CD4-positive, alpha-beta T cell treated with Interleukin-4 for 1 hour (primary cell): ENCODE measurements around the gene JAML.
A peak's percentile ranks its signal among the peaks of the same experiment; 100 is the strongest.

Experiments used
- DNase-seq, 2 donors: peaks; one replicate each; pipeline ENCODE4 v3.0.0-alpha.2; 2020 to 2022

The JAML gene

GRCh38 chr11:118215262-118215661 lies 9.5 kb downstream of the JAML start:
- peak in 1 of 2 donors; percentile 30 for DNase-seq

DNA sequence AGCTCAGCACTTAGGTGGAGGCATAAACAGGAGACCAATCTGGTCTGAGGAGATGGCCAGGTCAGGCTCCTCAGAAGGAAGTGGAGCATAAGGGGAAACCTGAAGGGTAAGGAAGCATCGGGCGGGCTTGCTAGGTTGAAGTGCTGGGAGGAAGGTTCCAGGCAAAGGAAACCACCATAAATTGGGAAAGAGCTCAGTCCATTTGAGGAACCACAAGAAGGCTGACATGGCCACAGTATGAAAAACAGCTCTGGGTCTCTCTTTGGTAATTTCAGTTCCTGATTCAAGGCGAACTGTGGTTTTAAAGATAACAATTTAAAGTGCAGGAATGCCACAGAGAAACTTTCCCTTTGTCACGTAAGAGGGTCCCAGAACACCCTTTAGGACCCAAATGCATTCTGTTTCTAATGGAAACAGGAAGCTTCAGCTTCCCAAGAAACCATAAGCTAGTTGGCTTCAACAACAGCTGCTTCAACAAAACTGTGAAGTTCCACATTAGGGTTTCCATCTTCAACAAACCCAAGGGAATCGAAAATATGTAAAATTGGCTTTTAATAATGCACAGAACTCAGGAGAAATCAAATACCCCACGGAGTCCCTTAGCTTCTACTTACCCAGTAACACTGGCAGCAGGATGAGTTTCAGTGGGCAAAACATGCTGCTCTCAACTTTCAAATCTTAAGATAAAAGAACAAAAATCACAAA lies 10.4 kb downstream of the JAML start:
- peak in 1 of 2 donors; percentile 51 for DNase-seq

DNA sequence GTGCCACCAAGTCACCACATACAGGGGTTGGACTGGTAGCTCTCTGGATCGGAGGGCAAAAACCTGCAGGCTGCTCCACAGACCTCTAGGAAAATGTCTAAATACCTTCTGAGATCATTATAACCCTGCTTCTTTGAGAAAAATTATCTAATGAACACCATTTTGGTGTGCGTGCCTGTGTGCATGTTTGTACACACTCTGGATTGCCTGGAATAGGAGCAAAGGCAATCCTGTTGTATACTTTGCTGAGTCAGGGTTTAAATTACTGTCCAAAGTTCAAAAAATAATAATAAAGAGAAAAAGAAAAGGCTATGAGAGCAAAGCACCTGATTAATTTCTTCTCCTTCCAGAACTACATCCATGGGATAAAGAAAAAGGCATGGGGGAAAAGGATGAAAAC lies 11.0 kb downstream of the JAML start:
- no peak for DNase-seq

- DNase-seq, result no peak
Measured at GRCh38 chr11:118213201-118213600, 11.6 kb downstream of the JAML start.

DNA sequence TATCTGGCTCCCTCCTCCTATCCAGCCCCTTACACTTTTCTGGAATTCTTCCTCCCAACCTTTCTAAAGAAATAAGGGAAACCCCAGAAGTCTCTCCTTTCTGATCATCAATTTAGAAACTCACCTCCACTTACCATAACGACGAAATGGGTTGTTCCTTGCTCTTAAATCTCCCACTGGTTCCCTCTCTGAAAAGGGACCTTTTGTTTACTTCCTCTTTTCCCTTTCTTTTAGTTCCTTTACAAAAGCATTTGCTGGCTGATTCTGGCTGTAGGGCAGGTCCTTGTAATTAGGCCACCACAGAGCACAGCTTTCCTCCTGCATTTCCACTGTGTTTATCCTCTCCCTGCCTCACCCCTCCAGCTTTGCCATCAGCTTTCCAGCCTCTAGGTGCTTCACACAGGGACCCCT lies 12.0 kb downstream of the JAML start:
- no peak for DNase-seq

DNA sequence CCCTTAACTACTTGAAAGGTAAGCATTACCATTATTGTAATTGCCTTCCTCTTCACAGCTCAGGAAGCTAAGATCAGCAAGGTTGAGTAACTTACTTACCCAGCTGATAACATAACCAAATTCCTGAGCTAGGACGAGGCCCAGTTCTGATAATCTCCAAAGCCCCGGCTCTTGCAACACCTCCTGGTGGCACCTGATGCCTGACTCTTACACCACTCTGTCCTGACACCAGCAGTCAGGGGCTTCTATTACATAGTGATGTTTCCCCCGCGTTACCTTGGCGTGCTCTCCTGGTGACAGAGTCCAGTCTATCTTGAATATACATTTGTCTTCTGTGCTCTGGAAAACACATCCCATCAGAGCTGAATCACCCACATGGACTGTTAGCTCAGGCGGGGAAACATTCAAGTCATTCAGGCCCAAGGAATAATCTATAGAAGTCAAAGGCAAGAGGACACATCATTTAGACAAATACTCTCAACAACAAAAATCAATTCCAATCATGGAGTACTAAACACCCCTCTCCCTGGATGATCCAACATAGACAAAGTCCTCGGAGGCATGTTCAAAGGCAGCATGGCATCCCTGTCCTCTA lies 12.6 kb downstream of the JAML start:
- DNase-seq, result no peak

DNA sequence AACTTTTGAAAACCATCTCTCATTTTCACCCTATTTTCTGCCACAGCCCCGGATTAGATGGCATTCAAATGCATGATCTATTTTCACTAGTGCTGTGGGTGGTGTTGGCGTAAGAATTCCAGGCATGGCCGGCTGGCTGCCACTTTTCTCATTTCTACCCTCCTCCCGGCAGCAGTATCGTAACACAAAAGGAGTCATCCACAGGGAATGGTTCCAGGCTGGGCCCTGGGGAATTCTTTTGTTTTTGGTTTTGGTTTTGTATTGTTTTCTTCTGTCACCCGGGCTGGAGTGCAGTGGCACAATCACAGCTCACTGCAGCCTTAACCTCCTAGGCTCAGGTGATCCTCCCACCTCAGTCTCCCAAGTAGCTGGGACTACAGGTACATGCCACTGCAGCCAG lies 13.8 kb downstream of the JAML start:
- no peak for DNase-seq

DNA sequence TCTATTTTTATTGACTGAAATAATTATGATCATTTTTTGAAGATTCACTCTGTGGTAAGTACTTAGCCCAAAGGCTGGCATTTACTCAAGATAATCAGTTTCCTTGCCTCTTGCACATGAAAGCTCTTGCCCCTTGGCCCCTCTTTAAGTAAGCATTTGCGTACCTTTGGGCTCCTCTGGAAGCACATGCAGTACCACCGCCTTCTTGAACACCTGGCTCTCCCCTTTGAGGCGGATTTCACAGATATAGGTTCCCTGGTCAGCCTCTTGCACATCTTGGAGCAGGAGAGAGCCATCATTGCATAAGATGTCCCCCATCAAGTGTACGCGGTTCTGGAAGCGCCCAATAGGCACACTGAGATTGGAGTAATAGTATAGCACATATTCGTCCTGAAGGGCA lies 14.5 kb downstream of the JAML start:
- DNase-seq, result no peak

GRCh38 chr11:118209033-118209432 lies 15.8 kb downstream of the JAML start:
- DNase-seq, result no peak

GRCh38 chr11:118207079-118207478 lies 17.7 kb downstream of the JAML start:
- no peak for DNase-seq

DNA sequence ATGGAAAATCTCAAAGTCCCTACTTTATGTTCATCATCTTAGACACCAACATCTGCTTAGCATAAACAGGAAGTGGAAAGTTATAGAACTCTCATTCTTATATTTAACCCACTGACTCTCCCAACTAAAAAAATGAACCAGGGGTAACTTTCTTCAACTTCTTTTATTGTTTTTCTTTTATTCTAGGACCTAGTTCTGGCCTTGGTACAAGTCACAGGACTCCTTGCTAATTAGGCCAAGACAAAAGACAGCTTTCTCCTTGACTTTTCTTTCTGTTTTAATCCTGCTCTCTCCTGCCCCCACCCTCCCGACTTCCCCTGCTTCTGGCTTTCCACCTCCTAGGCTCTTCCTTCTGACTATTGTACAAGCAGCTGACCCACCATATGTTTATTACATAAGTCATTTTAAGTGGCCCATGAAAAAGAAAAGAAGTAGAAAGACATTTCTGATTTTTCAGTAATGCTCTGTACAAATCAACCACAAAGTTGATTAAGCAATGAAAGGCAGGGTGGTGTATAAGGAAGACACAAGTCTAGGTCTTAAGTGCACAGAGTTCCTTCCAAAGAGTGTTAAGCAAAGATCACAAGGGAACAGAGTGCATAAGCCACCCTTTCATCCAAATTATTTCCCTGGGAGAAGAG lies 18.3 kb downstream of the JAML start:
- DNase-seq, result no peak

DNA sequence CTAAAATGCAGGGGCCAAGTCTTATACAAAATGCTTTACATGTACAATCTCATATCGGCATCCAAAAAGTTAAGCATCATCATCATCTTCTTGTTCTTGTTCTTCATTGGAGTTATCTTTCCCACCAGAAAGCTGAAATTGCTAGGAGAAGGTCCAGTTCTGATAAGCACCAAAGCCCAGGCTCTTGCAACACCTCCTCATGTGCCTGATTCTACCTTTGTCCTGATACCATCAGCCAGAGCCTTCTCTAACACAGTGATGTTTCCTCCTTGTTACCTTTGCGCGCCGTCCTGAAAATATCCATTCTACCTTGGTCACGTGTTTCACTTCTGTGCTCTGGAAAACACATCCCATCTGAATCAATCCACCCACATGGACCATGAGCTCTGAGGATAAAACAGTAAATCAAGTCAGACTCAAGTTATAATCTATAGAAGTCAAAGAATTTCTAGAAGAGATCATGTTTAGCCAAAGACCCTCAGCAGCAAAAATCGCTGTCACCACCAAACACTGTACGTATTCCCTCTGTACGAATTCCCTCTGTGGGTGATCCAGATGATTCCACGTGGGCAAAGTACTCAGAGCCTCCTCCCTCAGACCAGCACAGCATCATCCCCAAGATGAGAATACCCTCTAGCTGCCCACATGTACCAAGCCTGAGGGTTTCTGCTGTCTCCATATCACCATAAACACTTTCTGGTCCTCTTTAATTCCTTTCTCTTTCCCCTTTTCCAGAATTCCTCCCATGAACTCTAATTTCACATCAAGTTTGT lies 19.0 kb downstream of the JAML start:
- no peak for DNase-seq

GRCh38 chr11:118202599-118203422 lies 22.0 kb downstream of the JAML start:
- DNase-seq, result peak; percentile 56 to 70

DNA sequence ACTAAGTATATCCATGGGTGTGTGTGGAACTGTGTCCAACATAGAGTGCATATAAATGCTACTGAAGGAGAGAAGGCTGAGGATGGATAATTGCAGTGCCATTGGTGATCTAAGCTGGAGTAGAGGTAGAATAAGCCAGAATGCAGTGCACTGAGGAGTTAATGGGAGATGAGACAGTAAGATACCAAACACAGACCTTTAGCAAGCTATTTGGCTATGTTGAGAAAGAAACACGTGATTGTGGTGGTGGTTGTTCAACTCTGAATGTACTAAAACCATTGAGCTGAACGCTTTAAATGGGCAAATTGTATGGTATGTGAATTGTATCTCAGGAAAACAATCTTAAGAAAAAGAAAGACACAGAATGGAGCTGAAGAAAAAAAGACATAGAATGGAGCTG lies 22.8 kb downstream of the JAML start:
- no peak for DNase-seq

- peak; percentile 75 to 82 for DNase-seq
Measured at GRCh38 chr11:118200901-118201680, 23.7 kb downstream of the JAML start.

DNA sequence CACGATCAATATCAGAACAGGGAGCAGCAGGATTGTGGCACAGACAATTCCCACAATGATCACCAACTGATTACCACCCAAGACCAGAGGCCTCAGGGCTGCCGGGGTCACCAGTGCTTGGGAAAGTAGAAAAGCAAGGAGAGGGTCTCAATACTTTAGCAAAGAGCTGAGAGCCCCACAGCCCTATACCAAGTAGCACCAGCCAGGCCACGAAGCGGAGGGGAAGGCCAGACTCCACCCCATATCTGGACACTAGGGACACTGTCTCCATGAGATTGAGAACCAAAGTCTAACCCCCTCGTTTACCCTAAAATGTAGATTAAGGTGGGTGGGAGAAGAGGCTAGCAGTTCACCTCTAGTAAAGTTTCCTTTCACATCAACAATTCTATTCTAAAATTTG lies 24.3 kb downstream of the JAML start:
- DNase-seq, result no peak

DNA sequence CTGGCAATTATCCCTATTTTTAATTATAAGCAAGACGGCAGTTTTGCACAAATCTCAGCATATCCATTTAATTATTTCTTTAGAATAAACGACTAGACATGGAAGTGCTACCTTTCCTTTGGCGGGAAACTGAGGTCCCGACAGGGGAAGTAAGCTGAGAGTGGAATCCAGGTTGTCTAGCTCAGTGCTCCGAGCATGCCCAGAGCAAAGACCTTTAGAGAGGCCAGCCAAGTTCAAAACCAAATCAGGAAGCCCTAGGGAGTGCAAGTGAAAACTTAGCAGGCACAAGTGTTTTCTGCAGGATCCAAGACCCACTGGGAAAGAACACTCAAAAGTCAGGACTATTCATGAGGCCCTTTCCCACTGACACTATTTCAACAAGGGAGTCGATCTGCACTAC lies 25.7 kb downstream of the JAML start:
- no peak for DNase-seq

GRCh38 chr11:118198370-118198769 lies 26.4 kb downstream of the JAML start:
- peak; percentile 82 to 84 for DNase-seq

DNA sequence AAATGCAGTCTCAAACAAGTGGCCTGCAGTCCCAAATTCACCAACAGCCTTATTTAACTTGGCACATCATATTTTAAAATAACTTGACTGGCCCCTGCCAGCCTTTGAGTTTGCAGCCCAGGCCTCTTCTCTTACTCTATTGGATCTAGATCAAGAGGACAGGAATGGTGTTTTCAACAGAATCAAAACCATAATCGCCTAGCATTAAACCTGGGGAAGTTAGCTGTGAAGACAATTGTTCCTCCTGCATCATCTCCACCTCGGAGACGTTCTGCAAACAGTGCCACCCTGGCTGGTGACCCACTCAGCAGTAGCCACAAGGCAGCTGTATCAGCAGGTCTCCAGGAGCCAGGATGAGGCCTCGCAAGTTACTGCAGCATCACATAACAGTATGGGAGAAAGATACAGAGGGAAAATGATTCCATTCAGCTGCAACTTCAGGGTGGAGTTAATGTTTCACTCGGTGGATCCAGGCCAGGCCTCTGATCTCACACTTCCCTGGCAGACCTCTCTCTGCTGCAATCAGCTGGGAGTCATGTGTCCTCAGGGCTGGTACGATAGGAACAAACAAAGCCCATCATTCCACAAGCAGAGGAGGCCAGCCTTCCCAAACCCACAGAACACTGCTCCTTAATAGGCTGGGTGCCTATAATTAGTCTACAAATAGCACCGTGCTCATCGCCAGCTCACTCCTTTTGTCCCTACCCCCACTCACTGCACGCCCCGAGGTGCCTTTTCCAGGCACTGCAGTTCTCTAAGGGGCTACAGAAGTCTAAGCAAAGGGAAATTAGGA lies 29.8 kb downstream of the JAML start:
- DNase-seq, result no peak

GRCh38 chr11:118193910-118194566 lies 30.8 kb downstream of the JAML start:
- no peak for DNase-seq
